Pons (tissue), 1 donor: ENCODE results near the gene NRXN3.

Source experiments
- DNase-seq: peaks from one replicate; pipeline ENCODE4 v3.0.0-alpha.2; 2016; ENCODE audit warnings: low spot score

The NRXN3 gene

DNA sequence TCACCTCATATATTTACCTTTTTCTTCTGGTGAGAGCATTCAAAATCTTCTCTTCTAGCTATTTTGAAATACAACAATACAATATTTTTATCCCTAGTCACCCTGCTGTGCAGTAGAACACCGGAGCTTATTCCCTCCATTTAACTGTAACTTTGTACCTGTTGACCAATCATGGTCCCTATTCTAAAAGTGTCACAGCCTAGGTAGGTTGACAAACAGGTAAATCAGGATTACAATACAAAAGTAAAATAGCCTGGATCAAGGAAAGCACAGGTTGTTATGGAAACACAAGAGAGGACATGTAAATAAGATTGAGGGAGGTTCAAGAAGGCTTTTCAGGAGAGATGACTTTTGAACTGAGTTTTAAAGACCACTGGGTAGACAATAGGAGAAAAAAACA is 1370.2 kb downstream of the NRXN3 start:
- no peak for DNase-seq

DNA sequence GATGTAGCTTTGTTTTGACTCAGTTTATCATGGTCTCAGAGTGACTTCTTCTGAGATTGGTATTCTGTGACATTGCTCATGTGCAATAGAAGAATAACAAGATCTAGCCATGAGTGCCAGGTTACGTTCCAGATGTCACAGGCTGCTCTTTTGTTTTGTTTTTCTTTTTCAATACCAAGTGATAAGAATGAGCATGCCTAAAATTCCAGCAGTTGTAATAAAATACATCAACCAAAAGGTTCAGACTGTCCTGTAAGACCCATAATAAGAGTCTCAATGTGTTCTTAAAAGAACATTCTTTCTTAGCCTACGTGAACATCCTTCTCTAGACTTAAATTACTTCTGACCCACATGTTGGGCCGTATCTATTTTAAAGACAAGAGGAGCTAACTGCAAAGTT is 1371.9 kb downstream of the NRXN3 start:
- no peak for DNase-seq

GRCh38 chr14:79543348-79543747 is 1373.2 kb downstream of the NRXN3 start:
- no peak for DNase-seq

- no peak for DNase-seq
These were observed 1374.0 kb downstream of the NRXN3 start for GRCh38 chr14:79543967-79544697.

- no peak for DNase-seq
These were observed 1374.5 kb downstream of the NRXN3 start for GRCh38 chr14:79544698-79545070.

GRCh38 chr14:79548836-79549235 is 1378.7 kb downstream of the NRXN3 start:
- DNase-seq, result no peak

- no peak for DNase-seq
These were observed 1379.3 kb downstream of the NRXN3 start for GRCh38 chr14:79549515-79549914.

DNA sequence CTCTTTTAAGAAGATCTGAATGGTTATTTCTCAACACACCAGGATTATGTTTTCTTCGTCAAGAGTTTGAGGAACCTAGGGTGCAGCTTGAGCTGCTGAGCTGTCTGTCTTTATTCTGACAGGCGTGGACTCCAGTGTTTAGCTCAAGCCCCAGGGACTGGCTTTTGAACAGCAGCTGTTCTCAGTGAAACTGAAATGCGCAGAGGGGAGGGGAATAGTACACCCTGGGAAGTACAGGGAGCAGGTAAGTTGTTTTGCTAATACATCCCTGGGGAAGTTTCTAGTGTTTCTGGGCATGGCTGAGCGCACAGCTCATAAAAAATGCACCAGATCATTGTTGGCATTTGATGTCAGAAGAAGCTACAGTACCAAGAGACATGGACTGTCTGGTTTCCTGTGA is 1381.3 kb downstream of the NRXN3 start:
- DNase-seq, result no peak

DNA sequence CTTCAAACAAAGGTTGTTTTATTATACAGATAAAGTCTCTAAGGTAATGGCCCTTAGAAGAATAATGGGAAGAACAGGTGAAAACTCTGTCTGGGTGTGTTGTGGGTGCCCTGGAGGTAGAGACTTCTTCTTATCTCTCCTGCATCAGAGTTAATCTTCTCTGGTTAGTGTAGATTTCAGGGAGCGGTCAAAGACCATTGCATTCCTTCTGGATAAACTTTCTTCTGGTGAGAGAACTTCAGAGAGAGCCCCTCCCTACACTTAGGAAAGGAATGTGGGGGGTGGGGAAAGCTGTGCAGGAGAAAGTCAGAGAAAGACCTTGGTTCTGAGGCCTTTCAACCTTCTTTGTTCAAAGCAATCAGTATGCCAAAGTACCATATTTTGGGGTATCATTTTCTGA is 1382.6 kb downstream of the NRXN3 start:
- DNase-seq, result no peak

GRCh38 chr14:79554816-79555215 is 1384.6 kb downstream of the NRXN3 start:
- no peak for DNase-seq

DNA sequence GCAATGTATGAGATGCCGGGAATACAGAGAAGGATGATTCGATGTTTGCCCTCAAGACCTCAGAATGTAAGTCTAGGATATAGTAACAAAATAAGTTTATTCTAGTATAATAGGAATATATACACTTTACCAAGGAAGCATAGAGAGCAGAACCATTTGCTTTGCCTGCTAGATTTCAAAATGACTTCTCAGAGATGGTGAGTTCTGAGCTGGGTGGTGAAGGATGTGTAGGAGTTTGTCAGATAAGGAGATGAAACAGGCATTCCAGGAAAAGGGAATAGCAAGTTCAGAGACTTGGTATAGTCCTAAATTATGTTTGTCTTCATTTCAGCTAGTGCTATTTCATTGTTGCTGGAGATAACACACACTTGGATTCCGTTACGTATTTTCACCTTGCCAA is 1385.3 kb downstream of the NRXN3 start:
- no peak for DNase-seq

DNA sequence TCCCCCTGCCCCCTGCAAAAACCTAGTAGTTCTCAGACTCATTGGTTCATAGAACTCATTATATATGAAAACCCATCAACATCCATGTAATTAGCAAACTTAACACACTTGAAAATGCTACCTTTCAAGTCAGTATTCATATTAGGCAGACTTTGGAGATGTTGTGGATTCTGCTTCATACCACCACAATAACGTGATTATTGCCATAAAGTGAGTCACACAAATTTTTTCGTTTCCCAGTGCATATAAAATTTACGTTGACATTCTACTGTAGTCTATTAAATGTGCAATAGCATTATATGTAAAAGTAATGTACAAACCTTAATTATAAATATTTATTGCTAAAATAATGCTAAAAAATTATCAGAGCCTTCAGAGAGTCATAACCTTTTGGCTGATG is 1387.1 kb downstream of the NRXN3 start:
- DNase-seq, result no peak

- DNase-seq, result no peak
These were observed 1392.0 kb downstream of the NRXN3 start for GRCh38 chr14:79562185-79562584.

DNA sequence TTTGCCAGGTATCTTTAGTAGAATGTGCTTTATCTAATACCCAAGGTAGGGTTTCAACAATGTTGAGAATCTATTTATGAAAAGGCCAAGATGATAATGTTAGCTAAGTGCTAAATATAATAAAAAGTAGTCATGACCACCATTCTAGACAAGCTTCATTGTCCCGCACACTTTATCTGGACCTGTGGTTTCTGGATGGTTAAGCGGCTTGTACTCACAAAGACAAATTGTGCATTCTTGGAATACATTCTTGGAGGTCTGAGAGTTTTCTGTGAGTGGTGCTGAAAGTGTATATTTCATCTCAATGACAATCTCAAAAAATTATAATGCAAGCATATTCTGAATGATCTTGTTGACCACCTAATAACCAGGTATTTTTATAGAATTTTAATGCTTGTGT is 1394.2 kb downstream of the NRXN3 start:
- DNase-seq, result no peak

DNA sequence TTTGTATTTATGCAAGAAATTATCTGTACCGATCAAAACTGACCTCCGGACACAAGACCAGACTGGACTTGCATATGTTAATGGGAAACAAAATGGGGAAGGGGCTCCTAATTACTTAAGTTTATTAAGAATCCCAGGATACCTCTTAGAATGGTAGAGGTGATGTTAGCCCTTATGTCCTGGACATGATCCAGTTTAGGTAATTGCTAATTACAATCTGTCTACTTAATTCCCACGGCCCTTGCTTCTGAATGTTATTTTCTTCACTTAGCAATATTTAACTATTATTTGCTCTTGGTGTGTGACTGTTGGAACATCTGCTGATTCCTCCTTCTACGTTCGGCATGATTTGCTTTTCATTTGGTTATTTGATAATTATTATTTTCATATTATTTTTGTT is 1397.1 kb downstream of the NRXN3 start:
- DNase-seq, result no peak

- peak; percentile 93 for DNase-seq
These were observed 1398.4 kb downstream of the NRXN3 start for GRCh38 chr14:79568594-79568993.

DNA sequence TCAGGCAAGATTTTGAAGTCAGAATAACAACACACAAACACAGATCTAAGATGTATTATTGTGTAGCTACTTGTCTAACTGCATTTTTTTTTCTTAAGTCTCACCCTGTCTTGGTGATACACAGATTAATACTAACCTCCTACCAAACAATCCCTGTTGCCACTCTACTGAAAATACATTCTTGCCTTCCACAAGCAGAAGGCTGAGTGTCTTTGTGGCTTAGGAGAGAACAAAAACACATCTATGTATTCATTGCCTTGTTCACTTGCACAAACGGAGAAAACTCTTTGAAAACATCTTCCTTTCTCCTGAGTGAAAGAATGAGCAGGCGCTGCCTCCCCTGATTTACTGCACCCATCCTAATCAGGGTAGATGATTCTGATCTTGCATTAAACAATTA is 1398.9 kb downstream of the NRXN3 start:
- DNase-seq, result peak; percentile 64

DNA sequence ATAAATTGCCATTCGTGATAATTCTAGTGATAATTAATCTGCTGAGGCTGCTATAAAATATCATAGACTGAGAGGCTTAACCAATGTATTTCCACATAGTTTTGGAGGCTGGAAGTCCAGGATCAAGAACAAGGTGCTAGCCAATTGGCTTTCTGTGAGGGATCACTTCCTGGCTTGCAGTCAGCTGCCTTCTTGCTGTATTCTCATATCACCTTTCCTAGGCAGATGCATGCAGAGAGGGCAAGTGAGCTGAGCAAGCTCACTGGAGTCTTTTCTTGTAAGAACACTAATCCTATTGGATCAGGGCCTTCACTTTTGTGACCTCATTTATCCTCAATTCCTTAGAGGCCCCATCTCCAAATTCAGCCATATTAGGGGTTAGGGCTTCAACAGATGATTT is 1400.5 kb downstream of the NRXN3 start:
- no peak for DNase-seq

- no peak for DNase-seq
These were observed 1401.2 kb downstream of the NRXN3 start for GRCh38 chr14:79571366-79571765.

DNA sequence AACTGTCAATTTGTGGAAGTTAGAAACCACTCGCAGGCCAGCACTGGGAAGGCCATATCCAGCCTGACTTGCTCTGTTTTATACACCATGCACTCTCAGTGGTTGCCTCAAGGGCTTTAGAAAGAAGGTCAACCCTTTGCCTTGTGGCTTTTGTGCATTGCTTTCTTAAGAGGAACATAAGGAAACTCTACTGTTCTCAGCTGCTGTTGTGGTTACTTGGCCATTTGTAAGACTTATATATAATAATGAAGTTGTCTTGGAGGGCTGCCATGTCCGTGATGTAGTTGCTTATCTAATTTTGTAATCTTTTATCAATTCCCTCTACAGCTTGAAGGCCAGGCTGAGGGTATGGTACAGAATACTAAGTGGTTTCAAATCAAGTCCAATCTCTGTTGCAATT is 1403.3 kb downstream of the NRXN3 start:
- DNase-seq, result no peak

GRCh38 chr14:79575032-79575431 is 1404.9 kb downstream of the NRXN3 start:
- DNase-seq, result no peak

GRCh38 chr14:79576424-79576823 is 1406.3 kb downstream of the NRXN3 start:
- peak; percentile 35 for DNase-seq

- no peak for DNase-seq
These were observed 1408.3 kb downstream of the NRXN3 start for GRCh38 chr14:79578470-79578869.

DNA sequence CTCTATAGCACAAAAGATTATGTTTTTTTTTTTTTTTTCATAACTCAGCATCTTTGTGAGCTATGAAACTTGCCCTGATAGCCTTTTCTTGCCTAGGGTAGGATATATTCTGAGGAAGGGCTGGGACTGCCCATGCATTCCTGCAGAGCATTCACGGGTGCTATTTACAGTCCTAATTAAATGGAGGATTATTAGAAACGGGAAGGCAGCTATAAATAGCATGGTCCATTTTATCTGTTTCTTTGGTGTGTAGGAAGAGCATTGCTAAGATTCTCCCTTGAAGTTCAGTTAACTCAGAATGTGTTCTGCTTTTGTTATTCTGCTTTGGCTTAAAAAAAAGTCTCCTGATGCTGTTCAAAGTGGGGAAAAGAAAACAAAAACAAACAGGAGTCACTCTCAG is 1410.2 kb downstream of the NRXN3 start:
- no peak for DNase-seq

GRCh38 chr14:79580906-79581305 is 1410.7 kb downstream of the NRXN3 start:
- no peak for DNase-seq
